Measurements from ENCODE around the gene DTD1.

DNA sequence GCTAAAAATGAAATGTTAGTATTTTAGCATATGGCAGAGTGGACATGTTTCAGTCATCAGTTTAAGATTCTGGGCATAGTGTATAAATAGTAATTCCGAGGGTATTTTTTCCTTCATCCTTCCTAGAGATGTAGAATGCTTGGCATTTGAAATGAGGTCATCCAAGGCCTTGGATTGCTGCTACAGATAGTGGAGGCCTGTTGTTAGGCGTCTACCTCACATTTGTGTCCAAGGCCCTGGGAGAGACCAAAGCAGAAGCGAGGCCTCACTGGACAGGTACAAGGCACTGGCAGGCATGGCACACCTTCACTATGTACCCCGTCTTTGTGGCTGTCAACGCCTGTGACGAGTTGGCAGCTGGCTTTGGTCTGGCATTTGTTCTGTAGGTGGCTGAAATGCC, 58.0 kb downstream of the DTD1 start:
- TF ChIP-seq, protein P1, sequence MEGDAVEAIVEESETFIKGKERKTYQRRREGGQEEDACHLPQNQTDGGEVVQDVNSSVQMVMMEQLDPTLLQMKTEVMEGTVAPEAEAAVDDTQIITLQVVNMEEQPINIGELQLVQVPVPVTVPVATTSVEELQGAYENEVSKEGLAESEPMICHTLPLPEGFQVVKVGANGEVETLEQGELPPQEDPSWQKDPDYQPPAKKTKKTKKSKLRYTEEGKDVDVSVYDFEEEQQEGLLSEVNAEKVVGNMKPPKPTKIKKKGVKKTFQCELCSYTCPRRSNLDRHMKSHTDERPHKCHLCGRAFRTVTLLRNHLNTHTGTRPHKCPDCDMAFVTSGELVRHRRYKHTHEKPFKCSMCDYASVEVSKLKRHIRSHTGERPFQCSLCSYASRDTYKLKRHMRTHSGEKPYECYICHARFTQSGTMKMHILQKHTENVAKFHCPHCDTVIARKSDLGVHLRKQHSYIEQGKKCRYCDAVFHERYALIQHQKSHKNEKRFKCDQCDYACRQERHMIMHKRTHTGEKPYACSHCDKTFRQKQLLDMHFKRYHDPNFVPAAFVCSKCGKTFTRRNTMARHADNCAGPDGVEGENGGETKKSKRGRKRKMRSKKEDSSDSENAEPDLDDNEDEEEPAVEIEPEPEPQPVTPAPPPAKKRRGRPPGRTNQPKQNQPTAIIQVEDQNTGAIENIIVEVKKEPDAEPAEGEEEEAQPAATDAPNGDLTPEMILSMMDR (IDR thresholded peaks at IDR 0.05; ENCODE audit: borderline replicate concordance, extremely low read depth, low read length, poor library complexity, severe bottlenecking): no peak
- no peak for TF ChIP-seq EZH2 (IDR thresholded peaks at IDR 0.05; ENCODE audit: borderline replicate concordance, low read depth, low read length, severe bottlenecking)
